NCI-H1436 treated with DMSO at 0.1 percent for 48 hours (cell line): ENCODE results near the gene NR2F1-AS1.
A peak's percentile ranks its signal among the peaks of the same experiment; 100 is the strongest.

ENCODE experiments used
- DNase-seq: peaks from one replicate; lab custom pipeline; 2025; lab: John Stamatoyannopoulos, UW

NR2F1-AS1 gene

DNA sequence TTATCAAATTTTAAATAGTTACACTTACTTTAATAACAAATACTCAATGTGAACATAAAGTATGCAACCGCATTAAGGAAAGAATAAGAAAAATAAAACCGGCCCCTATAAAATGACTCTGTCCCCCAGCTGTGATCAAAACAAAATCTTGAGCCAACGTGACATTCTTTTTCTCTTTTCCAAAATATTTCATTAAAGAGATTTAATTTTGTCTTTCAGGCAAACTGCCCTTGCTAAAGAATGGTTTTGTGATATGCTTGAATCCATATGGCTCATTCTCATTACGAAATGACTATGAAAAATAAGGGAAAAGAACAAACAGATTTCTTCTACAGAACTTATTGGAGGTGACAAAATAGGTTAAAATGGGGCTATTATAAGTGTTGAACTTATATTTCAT, 197.0 kb downstream of the NR2F1-AS1 start:
- DNase-seq = no peak

DNA sequence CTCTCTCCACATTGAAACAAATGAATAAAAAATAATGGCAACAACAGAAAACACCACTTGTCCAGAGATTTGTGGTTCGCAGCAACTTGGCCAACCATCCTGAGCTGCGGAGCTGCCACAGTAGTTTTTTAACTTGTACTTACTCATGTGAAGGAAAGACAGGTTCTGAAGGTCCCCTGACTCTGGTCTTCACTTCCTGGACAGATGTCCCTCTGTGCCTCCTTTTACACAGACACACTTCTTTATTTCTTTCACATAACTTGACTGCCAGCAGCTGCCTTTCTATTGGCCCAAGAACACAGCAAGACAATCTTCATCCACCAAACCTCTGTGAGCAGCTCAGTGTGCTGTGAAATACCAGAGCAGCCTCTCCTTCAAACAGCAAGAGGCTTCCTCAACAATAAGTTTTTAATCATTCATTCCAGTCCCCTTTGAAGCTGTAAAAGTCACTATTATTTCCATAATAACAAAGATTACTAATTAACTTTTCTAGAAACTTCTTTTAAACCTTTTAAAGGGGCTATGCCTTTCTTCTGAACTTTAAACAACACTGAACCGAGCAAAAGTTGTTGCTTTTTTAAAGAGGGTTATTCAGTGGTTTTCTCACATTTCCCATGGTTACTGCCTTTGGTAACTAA, 198.7 kb downstream of the NR2F1-AS1 start:
- no peak for DNase-seq

DNA sequence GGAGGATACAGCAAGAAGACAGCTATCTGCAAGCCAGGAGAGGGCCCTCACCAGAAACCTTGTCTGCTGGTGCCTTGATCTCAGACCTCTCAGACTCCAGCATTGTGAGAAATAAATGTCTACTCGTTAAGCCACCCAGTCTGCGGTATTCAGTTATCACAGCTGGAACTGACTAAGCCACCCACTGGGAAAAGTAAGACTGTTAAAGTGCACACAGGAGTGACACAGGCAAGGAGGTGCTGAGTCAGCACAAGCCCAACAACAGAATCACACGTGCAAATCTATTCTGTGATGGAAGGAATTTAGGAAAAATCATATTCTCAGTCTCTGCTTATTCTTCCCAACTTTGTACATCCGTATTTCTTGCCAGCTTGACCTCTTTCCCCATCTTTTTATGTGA, 200.0 kb downstream of the NR2F1-AS1 start:
- no peak for DNase-seq

DNA sequence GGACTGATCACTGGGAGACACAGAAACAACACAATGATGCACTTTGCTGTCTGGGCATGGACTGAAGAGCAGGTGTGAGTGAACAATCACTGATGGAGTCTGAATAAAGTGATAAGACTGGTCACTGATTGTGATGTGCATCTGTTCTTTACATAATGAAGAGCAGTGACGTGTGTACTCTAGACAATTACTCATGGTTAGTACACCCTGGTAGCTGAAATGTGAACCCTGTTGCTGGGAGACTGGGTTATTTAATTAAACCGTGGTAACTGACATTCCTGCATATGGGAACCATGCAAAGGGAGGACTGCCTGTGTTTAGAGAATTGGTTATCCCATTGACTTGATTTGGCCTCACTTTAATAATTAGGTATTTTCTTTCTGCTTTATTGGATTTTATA, 202.9 kb downstream of the NR2F1-AS1 start:
- DNase-seq = peak; percentile 3

DNA sequence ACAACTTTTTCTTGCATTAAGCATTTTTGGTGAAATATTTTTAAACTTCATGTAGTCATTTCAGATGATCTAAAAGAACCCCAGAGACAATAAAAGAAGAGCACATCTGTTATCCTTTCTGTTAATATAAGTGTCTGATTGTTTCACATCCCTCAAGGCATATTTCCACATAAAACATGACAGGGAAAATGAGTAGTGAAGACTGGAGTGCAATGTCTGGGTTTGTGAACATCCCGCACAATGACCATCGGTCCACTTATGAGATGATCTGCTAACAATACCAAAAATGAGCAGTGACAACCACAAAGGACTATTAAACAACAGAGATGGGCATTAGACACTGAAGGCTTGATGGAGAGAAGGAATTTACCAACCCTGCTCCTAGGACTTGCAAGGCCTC, 209.1 kb downstream of the NR2F1-AS1 start:
- DNase-seq = no peak

DNA sequence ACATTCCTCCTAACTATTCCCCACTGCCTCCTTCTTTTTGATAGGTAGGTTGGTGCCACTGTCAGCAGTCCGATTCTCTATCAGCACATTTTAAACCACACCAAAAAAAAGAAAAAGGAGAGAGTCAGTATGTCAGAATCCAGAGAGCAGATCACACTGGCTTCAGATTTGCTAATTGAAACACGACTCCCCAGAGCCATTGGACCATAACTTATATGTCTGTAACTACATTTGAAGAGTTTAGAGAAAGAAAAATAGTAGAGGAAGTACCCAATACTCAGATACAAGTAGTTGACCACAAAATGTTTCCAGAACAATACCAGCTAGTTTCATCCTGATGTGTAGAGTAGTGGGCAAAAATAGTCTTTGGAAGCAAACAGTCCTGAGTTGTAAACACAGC, 216.6 kb downstream of the NR2F1-AS1 start:
- DNase-seq = no peak

DNA sequence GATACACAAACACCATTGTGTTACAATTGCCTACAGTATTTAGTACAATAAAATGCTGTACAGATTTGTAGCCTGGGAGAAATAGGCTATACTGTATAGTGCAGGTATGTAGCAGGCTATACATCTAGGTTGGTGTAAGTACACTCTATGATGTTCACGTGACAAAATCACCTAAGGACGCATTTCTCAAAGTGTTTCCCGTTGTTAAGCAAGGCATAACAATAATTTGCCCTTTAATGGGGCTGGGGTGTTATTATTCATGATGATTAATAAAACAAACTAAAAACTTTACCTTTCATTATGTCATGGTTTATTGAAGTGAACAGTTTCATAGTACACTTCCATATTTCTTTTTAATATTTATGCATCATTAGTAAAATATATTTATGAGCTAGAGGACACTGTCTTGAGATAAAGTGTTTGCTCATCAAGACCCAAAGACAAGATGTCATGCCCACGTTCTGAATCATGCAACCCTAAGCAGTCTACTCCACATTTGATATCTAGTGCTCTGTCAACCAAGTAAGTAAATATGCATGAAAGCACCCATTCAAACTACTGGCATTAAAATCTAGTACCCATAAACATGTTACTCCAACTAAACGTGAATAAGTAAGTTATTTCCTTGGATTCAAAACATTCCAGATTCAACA, 220.5 kb downstream of the NR2F1-AS1 start:
- no peak for DNase-seq

DNA sequence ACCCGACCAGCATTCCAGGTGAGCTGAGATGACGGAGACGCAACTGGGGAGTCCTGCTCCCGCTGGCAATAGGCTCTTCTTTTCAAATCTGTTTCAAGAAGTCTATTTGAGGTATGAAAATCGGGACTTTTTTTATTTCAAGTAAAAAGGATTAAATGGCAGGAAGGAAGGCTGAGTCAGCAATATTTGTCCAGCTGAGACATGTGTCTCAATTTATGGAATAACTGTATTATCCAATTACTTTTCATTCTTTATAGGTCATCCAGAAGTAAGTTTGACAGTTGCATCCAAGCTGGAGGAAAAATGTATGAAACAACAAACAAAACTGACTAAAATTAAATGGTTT, 221.1 kb downstream of the NR2F1-AS1 start:
- no peak for DNase-seq
